H1 (cell line): Measurements from ENCODE around the gene PAQR9. TPM values are rescaled to one million over a fixed set of nuclear protein-coding genes. Genes with fewer than 3 reads are reported as not detected.

Experiments
- CTCF ChIA-PET: fragments of 300-600 bp; sonication (Branson Sonifier 250); formaldehyde crosslinking; loops from one replicate; lab custom pipeline; 2021; ENCODE audit not compliant: partially characterized antibody; lab: Charles Lee
- POLR2A ChIA-PET: fragments of 300-600 bp; sonication (Branson Sonifier 250); formaldehyde crosslinking; loops from one replicate; lab custom pipeline; 2021; ENCODE audit warnings: inconsistent platforms; ENCODE audit not compliant: partially characterized antibody; lab: Charles Lee
- DNase-seq, 2 experiments: peaks; one replicate each; pipeline versions ENCODE4 v3.0.0 to v3.0.0-alpha.2; 2010 to 2022; ENCODE audit warnings: low spot score in 2 of 2, low read depth in 1 of 2, mixed read lengths in 1 of 2
- FAIRE-seq: peaks from 2 replicates; lab custom pipeline; 2011; peaks lifted over from hg19 to GRCh38; lab: Jason Lieb, UNC
- H2AFZ ChIP-seq: 2 replicates; pipeline ENCODE4 v1.8.1; 2012; ENCODE audit warnings: low read length, inconsistent platforms
- H2AK5ac ChIP-seq: 2 replicates; pipeline ENCODE4 v1.6.1; 2013; ENCODE audit warnings: low read depth, low read length
- H2BK120ac ChIP-seq: replicated peaks from 2 replicates; pipeline ENCODE3; 2013; ENCODE audit warnings: low read depth, low read length, inconsistent platforms
- H2BK12ac ChIP-seq: 2 replicates; pipeline ENCODE4 v1.6.1; 2013; ENCODE audit warnings: low read depth, low read length
- H2BK15ac ChIP-seq: 2 replicates; pipeline ENCODE4 v1.6.1; 2013; ENCODE audit warnings: low read length
- H2BK20ac ChIP-seq: 2 replicates; pipeline ENCODE4 v1.6.1; 2013; ENCODE audit warnings: low read length
- H2BK5ac ChIP-seq: 2 replicates; pipeline ENCODE4 v1.6.1; 2013; ENCODE audit warnings: low read depth, low read length
- H3K14ac ChIP-seq: 2 replicates; pipeline ENCODE4 v1.6.1; 2013; ENCODE audit warnings: inconsistent platforms; ENCODE audit not compliant: insufficient read length
- H3K18ac ChIP-seq: 2 replicates; pipeline ENCODE4 v1.6.1; 2013; ENCODE audit warnings: low read length; ENCODE audit errors: extremely low read depth
- H3K23ac ChIP-seq: 2 replicates; pipeline ENCODE4 v1.6.1; 2013; ENCODE audit warnings: inconsistent platforms; ENCODE audit not compliant: insufficient read length
- H3K23me2 ChIP-seq: 2 replicates; pipeline ENCODE4 v1.6.1; 2013; ENCODE audit warnings: low read depth, low read length
- H3K27ac ChIP-seq: 2 replicates; pipeline ENCODE4 v1.6.1; 2011; ENCODE audit warnings: low read depth, low read length, inconsistent platforms
- H3K27me3 ChIP-seq, 4 experiments: replicated peaks in 1 of 4; 1 replicate in 1 of 4; 2 replicates in 3 of 4; pipeline versions ENCODE4 v1.6.1 to v1.8.1; 2011 to 2013; ENCODE audit warnings: low read length in 3 of 4, mild to moderate bottlenecking in 3 of 4, inconsistent platforms in 2 of 4, mixed read lengths in 2 of 4, moderate library complexity in 1 of 4; ENCODE audit not compliant: control insufficient read depth in 3 of 4, insufficient read depth in 3 of 4; ENCODE audit errors: extremely low read depth in 1 of 4
- H3K36me3 ChIP-seq, 4 experiments: 2 replicates each; pipeline versions ENCODE4 v1.6.1 to v1.8.1; 2011 to 2013; ENCODE audit warnings: mild to moderate bottlenecking in 4 of 4, low read length in 3 of 4, moderate library complexity in 2 of 4, control low read depth in 1 of 4, inconsistent platforms in 1 of 4; ENCODE audit not compliant: insufficient read depth in 4 of 4, control insufficient read depth in 2 of 4
- H3K4ac ChIP-seq: replicated peaks from 2 replicates; pipeline ENCODE3; 2013; ENCODE audit warnings: low read length, low read depth, mixed read lengths, inconsistent platforms; ENCODE audit not compliant: insufficient read length
- H3K4me1 ChIP-seq, 4 experiments: replicated peaks in 1 of 4; 1 replicate in 1 of 4; 2 replicates in 3 of 4; pipeline versions ENCODE4 v1.6.1 to v1.8.1; 2011 to 2013; ENCODE audit warnings: low read length in 3 of 4, inconsistent platforms in 2 of 4, mixed read lengths in 1 of 4; ENCODE audit not compliant: insufficient read depth in 4 of 4, control insufficient read depth in 3 of 4
- H3K4me2 ChIP-seq, 2 experiments: 2 replicates each; pipeline versions ENCODE4 v1.6.1 to v1.8.1; 2011 to 2013; ENCODE audit warnings: low read depth in 2 of 2, low read length in 2 of 2, control low read depth in 1 of 2, inconsistent platforms in 1 of 2, mild to moderate bottlenecking in 1 of 2; ENCODE audit not compliant: insufficient read depth in 1 of 2
- H3K4me3 ChIP-seq, 4 experiments: fragments of 200-600, 300-600 bp in 1 of 4; sonication (generic), shearing (Covaris generic), sonication (Bioruptor Twin) in 1 of 4; 2 replicates each; pipeline versions ENCODE4 v1.5.1 to v1.8.1; 2011 to 2016; ENCODE audit warnings: low read length in 4 of 4, low read depth in 3 of 4, control low read depth in 2 of 4, inconsistent platforms in 2 of 4, mild to moderate bottlenecking in 2 of 4, mixed read lengths in 1 of 4, moderate library complexity in 1 of 4; ENCODE audit not compliant: insufficient read depth in 2 of 4; ENCODE audit errors: extremely low read depth in 1 of 4
- H3K56ac ChIP-seq: replicated peaks from 2 replicates; pipeline ENCODE3; 2013; ENCODE audit warnings: low read depth, mild to moderate bottlenecking, mixed read lengths, low read length, inconsistent platforms; ENCODE audit not compliant: insufficient read length
- H3K79me1 ChIP-seq: 2 replicates; pipeline ENCODE4 v1.6.1; 2013; ENCODE audit warnings: low read depth, low read length, control low read depth
- H3K79me2 ChIP-seq, 2 experiments: 2 replicates each; pipeline versions ENCODE4 v1.6.1 to v1.8.1; 2012 to 2013; ENCODE audit warnings: low read length in 2 of 2, mild to moderate bottlenecking in 2 of 2, inconsistent platforms in 1 of 2; ENCODE audit not compliant: insufficient read depth in 2 of 2, control insufficient read depth in 1 of 2
- H3K9ac ChIP-seq, 4 experiments: replicated peaks in 1 of 4; 1 replicate in 1 of 4; 2 replicates in 3 of 4; pipeline versions ENCODE4 v1.6.1 to v1.8.1; 2011 to 2013; ENCODE audit warnings: low read depth in 3 of 4, low read length in 3 of 4, control low read depth in 2 of 4, mild to moderate bottlenecking in 2 of 4, moderate library complexity in 2 of 4, inconsistent platforms in 1 of 4; ENCODE audit errors: extremely low read depth in 1 of 4
- H3K9me3 ChIP-seq, 2 experiments: 2 replicates each; pipeline versions ENCODE4 v1.6.1 to v1.8.1; 2012 to 2013; ENCODE audit warnings: mild to moderate bottlenecking in 2 of 2, moderate library complexity in 2 of 2, control low read depth in 1 of 2, inconsistent platforms in 1 of 2, low read depth in 1 of 2, low read length in 1 of 2, mixed read lengths in 1 of 2; ENCODE audit not compliant: insufficient read depth in 2 of 2
- H4K20me1 ChIP-seq, 2 experiments: replicated peaks in 1 of 2; 2 replicates each; pipeline versions ENCODE3 to v1.8.1; 2011 to 2013; ENCODE audit warnings: inconsistent platforms in 2 of 2, low read length in 2 of 2, mild to moderate bottlenecking in 1 of 2; ENCODE audit not compliant: insufficient read depth in 2 of 2, control insufficient read depth in 1 of 2
- H4K5ac ChIP-seq: 2 replicates; pipeline ENCODE4 v1.6.1; 2013; ENCODE audit warnings: low read length, low read depth, mixed read lengths, inconsistent platforms; ENCODE audit not compliant: insufficient read length
- H4K8ac ChIP-seq: 2 replicates; pipeline ENCODE4 v1.8.0; 2013; ENCODE audit warnings: mild to moderate bottlenecking, moderate library complexity, low read length, inconsistent platforms; ENCODE audit not compliant: insufficient read depth; ENCODE audit errors: extremely low read depth
- H4K91ac ChIP-seq: replicated peaks from 2 replicates; pipeline ENCODE3; 2013; ENCODE audit warnings: low read length, mixed read lengths, inconsistent platforms; ENCODE audit not compliant: insufficient read length
- EP300 ChIP-seq, 2 experiments: IDR thresholded peaks; 1 replicate in 1 of 2; 2 replicates in 1 of 2; pipeline ENCODE4 v1.6.1; 2011 to 2012; ENCODE audit warnings: low read depth in 2 of 2, low read length in 2 of 2, mild to moderate bottlenecking in 2 of 2, borderline replicate concordance in 1 of 2, inconsistent platforms in 1 of 2, moderate library complexity in 1 of 2
- RNF2 ChIP-seq: fragments of 200-900, 300-1000 bp; sonication (generic); IDR thresholded peaks from 2 replicates; pipeline ENCODE4 v1.7.1; 2016; ENCODE audit warnings: borderline replicate concordance, low read depth, mild to moderate bottlenecking, antibody characterized with exemption, low read length; ENCODE audit not compliant: poor library complexity, severe bottlenecking; ENCODE audit errors: missing control alignments
- TAF7 ChIP-seq: optimal IDR thresholded peaks from 2 replicates; pipeline ENCODE3; 2011; ENCODE audit warnings: low read depth, mild to moderate bottlenecking, inconsistent platforms, low read length, moderate library complexity, borderline replicate concordance
- WGBS, 2 experiments: shearing (Covaris generic) in 1 of 2; methylation state at CpG; one replicate each; pipeline versions ENCODE4 v1.1.6 to v1.1.7; 2013 to 2015; ENCODE audit warnings: low lambda C conversion rate in 2 of 2, mixed read lengths in 2 of 2, inconsistent platforms in 1 of 2, low coverage in 1 of 2, missing lambda C conversion rate in 1 of 2; ENCODE audit not compliant: insufficient replicate concordance in 2 of 2, insufficient coverage in 1 of 2, insufficient read length in 1 of 2; ENCODE audit errors: extremely low coverage in 1 of 2, missing lambda C conversion rate in 1 of 2; 5-methylcytosine and 5-hydroxymethylcytosine counted together
- polyA plus RNA-seq, 7 experiments: library from polyadenylated mRNA; depleted of rRNA in 3 of 7; stranded (reverse) in 5 of 7; unstranded in 2 of 7; fragments of >200 nt in 5 of 7; fragments of 200-250 nt in 2 of 7; gene quantifications; 1 replicate in 5 of 7; 2 replicates in 1 of 7; 4 replicates in 1 of 7; pipeline versions ENCODE4 v1.2.1 to v1.2.3, GENCODE V29; 2011 to 2013; ENCODE audit warnings: missing spikeins in 2 of 7, mixed read lengths in 2 of 7
- total RNA-seq: library from RNA; stranded (reverse); fragmentation: NEBNext Ultra II Directional; extraction: Animal tissue kit (Norgen Biotek cat#: 25700); gene quantifications from 2 replicates; pipeline ENCODE4 v1.2.1, GENCODE V29; 2021

Gene PAQR9
- total and polyA plus RNA-seq, 2 of the 8 experiments (the other 6 are each of a cell fraction or from before 2014, with no cell fraction given) = 2.6 to 5.2 TPM

- DNase-seq = no peak
- no peaks in the 10 kb centered on the region for H3K79me1 ChIP-seq
- WGBS, 2 experiments = 92% methylated on average over 3 of the region's 3 CpGs; no CpG with 5 or more reads in 1 of the 2 experiments
- no peak overlapping the region for H2AK5ac ChIP-seq
- no peak overlapping the region for H2AFZ ChIP-seq
- H4K20me1 ChIP-seq = peaks cover 6 to 23% of the 10 kb centered on the region in 2 experiments
- no peak overlapping the region for H3K23ac ChIP-seq
- no peak overlapping the region for H2BK20ac ChIP-seq
- peaks cover 0 to 2% (median 0%) of the 10 kb centered on the region in 4 experiments; a peak in 2 of 7 replicates for H3K4me1 ChIP-seq
- ChIA-PET POLR2A (interaction anchor here (2.4 kb wide), 1 partner anchor 10 kb away, joined by 12 read pairs; the partner anchor contains the start of gene U2SURP), CTCF (interaction anchor here (0.8 to 1.7 kb wide), 2 partner anchors 10 to 12 kb away, joined by 3 to 6 read pairs; no protein-coding TSS in a partner anchor)
- H3K4me3 ChIP-seq = no peak overlapping the region
- no peak overlapping the region for H3K14ac ChIP-seq
- H3K18ac ChIP-seq = no peak overlapping the region
- FAIRE-seq = no peak
- H4K8ac ChIP-seq = no peak overlapping the region
- no peak overlapping the region for H3K56ac ChIP-seq
- H2BK120ac ChIP-seq = no peak overlapping the region
- H3K4ac ChIP-seq = no peak overlapping the region
- H4K5ac ChIP-seq = no peak overlapping the region
- peaks cover 4 to 34% (median 11%) of the 10 kb centered on the region in 4 experiments; a peak in 5 of 8 replicates for H3K36me3 ChIP-seq
- no peak overlapping the region for H2BK12ac ChIP-seq
- H3K9me3 ChIP-seq = no peaks in the 10 kb centered on the region
- H4K91ac ChIP-seq = no peak overlapping the region
- no peaks in the 10 kb centered on the region for H3K27me3 ChIP-seq
- peaks cover 30 to 83% of the 10 kb centered on the region in 2 experiments for H3K79me2 ChIP-seq
- no peak overlapping the region for H2BK5ac ChIP-seq
- no peak overlapping the region for H3K9ac ChIP-seq
- no peaks in the 10 kb centered on the region for H3K23me2 ChIP-seq
- no peak overlapping the region for H3K27ac ChIP-seq
- H3K4me2 ChIP-seq = no peak overlapping the region
- H2BK15ac ChIP-seq = no peak overlapping the region
- TF ChIP-seq EP300 (IDR thresholded peaks at IDR 0.05; ENCODE audit: borderline replicate concordance in 1 of 2, low read depth in 2 of 2, low read length in 2 of 2) (no peak), TAF7 (no peak), RNF2 (no peak)
Observed at GRCh38 chr3:143011705-143012104, 48.2 kb upstream of the PAQR9 start.
